ENCODE data around the gene FUOM. TPM values are rescaled to one million over a fixed set of nuclear protein-coding genes. Genes with fewer than 3 reads are reported as not detected.
A peak's percentile ranks its signal among the peaks of the same experiment; 100 is the strongest.

Gene FUOM
- total and polyA plus RNA-seq, 2 donors from 2014 or later = 17.5 to 118 TPM

DNA sequence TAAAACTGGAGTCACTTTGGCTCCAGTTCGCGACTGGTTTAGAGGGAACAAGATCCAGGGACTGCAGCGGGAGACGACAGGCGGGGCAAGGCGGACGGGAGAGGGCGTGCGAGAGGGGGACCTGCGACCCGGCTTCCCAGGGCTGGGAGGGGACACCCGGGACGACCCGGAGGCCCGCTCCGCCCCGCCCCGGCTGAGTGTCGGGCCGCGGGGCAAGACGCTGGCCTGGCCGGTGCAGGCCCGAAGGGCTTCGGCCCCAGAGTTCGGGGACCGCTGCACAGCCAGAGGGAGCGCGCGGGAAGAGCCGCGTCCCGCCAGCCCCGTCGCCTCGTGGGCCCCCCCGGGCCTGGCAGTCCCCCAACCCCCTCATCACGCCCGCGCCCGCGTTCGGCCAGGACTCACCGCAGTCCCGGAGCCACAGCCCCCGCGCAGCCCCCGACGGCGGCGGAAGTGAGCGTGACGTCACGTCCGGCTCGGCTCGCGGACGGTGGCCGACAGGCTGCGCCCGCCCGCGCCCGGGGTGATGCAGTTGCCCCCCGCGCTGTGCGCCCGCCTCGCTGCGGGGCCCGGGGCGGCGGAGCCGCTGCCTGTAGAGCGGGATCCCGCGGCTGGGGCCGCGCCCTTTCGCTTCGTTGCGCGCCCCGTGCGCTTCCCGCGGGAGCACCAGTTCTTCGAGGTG lies 49.3 kb downstream of the FUOM start, which contains the start of the genes TUBGCP2 and ZNF511:
Gene TUBGCP2, minus strand, starts transcription at position 452 of the 679 bp plus-strand sequence. CDS start 5,931 bp downstream, outside the sequence.
Gene ZNF511, plus strand, starts transcription at position 494 of the 679 bp plus-strand sequence. Its CDS starts 30 bp downstream, at position 524.
- intact Hi-C loops (cut with DNase I) = no loop called here
- Histone ChIP-seq H3K4me3 (ENCODE audit: low read length in 3 of 3) (peak within 1 kb of the TSS; percentile 89 to 95 (median 90)), H3K9me3 (ENCODE audit: control insufficient read depth in 2 of 3, insufficient read depth in 1 of 3, low read length in 3 of 3) (no peaks in the 10 kb centered on the region), H3K27me3 (ENCODE audit: control insufficient read depth, insufficient read depth, low read length) (no peaks in the 10 kb centered on the region), H3K9ac (ENCODE audit: low read length in 3 of 3) (peak within 1 kb of the TSS; percentile 68 to 79 (median 78)), H3K36me3 (ENCODE audit: control insufficient read depth in 2 of 3, insufficient read depth in 3 of 3, low read length in 3 of 3) (peaks cover 0 to 16% (median 2%) of the 10 kb centered on the region in 3 donors), H3K27ac (ENCODE audit: low read depth in 2 of 2, low read length in 2 of 2) (peak within 1 kb of the TSS; percentile 90 to 97), H3K4me1 (ENCODE audit: control insufficient read depth in 2 of 3, insufficient read depth in 2 of 3, low read depth in 1 of 3, low read length in 3 of 3) (peaks cover 3 to 27% (median 14%) of the 10 kb centered on the region in 3 donors)
- FAIRE-seq (no peak), DNase-seq (peak in 4 of 5 donors; percentile 88 to 96 (median 92))
- TF ChIP-seq, protein P1, sequence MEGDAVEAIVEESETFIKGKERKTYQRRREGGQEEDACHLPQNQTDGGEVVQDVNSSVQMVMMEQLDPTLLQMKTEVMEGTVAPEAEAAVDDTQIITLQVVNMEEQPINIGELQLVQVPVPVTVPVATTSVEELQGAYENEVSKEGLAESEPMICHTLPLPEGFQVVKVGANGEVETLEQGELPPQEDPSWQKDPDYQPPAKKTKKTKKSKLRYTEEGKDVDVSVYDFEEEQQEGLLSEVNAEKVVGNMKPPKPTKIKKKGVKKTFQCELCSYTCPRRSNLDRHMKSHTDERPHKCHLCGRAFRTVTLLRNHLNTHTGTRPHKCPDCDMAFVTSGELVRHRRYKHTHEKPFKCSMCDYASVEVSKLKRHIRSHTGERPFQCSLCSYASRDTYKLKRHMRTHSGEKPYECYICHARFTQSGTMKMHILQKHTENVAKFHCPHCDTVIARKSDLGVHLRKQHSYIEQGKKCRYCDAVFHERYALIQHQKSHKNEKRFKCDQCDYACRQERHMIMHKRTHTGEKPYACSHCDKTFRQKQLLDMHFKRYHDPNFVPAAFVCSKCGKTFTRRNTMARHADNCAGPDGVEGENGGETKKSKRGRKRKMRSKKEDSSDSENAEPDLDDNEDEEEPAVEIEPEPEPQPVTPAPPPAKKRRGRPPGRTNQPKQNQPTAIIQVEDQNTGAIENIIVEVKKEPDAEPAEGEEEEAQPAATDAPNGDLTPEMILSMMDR (IDR thresholded peaks at IDR 0.05; ENCODE audit: borderline replicate concordance, extremely low read depth, insufficient read depth) = peak; percentile 3

DNA sequence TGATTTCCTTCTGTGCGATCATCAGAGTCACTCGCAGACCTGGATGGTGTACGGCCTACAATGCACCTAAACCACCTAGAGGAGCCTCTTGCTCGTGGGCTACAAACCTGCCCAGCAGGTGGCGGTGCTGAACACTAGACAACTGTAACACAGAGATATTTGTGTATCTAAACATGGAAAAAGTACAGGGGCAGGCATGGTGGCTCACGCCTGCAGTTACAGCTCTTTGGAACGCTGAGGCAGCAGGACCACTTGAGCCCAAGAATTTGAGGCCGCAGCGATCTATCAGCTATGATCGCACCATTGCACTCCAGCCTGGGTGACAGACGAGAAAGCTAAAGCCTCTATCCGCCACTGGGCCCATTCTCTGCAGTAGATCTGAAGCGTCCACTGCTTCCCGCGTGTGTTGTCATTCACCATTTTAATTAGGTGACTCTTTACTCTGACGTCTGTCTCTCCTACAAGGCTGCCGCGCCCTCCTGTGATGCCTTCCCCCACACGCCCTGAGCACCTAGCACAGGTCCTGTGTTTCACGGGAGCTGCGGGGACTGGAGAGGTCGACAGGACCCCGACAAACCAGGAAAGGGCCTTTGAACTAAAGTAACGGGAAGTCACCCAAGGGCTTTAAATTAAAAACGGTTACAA lies 49.9 kb downstream of the FUOM start:
- TF ChIP-seq, protein P1 (IDR thresholded peaks at IDR 0.05; ENCODE audit: borderline replicate concordance, extremely low read depth, insufficient read depth) = peak; percentile 65
- Histone ChIP-seq H3K27ac (ENCODE audit: low read depth in 2 of 2, low read length in 2 of 2) (peak overlapping the region; percentile 90 to 97), H3K9me3 (ENCODE audit: control insufficient read depth in 2 of 3, insufficient read depth in 1 of 3, low read length in 3 of 3) (no peaks in the 10 kb centered on the region), H3K27me3 (ENCODE audit: control insufficient read depth, insufficient read depth, low read length) (no peaks in the 10 kb centered on the region), H3K36me3 (ENCODE audit: control insufficient read depth in 2 of 3, insufficient read depth in 3 of 3, low read length in 3 of 3) (peaks cover 0 to 15% (median 2%) of the 10 kb centered on the region in 3 donors), H3K9ac (ENCODE audit: low read length in 3 of 3) (peak overlapping the region; percentile 68 to 79 (median 78)), H3K4me3 (ENCODE audit: low read length in 3 of 3) (peak overlapping the region; percentile 89 to 95 (median 90)), H3K4me1 (ENCODE audit: control insufficient read depth in 2 of 3, insufficient read depth in 2 of 3, low read depth in 1 of 3, low read length in 3 of 3) (peaks cover 3 to 27% (median 14%) of the 10 kb centered on the region in 3 donors)
- DNase-seq (peak; percentile 88 to 93 (median 91)), FAIRE-seq (no peak)
- intact Hi-C loops (cut with DNase I) = no loop called here

DNA sequence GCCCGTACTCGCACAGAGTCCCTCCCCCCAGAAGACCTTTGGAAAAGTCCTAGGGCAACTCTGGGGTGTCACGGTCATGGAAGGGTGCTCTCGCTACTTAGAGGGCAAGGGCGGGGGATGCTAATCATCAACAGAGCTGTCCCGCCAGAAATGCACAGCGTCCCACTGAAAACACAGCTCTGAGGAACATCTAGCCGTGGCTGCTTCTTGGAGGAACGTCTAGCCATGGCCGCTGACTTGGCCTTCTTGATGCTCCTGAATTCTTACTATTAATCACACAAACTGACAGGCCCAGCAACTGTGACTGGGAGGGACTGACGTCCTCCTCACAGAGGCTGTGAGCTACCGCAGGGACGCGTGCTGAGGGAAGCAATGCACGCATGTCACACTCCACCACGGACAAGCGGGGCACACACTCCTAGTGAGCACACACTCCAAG lies 50.9 kb downstream of the FUOM start:
- FAIRE-seq (no peak), DNase-seq (peak in 4 of 5 donors; percentile 30 to 71 (median 56))
- H3K36me3 ChIP-seq (ENCODE audit: control insufficient read depth in 2 of 3, insufficient read depth in 3 of 3, low read length in 3 of 3) = peaks cover 2 to 20% (median 4%) of the 10 kb centered on the region in 3 donors
- peak overlapping the region; percentile 44 to 56 for H3K27ac ChIP-seq (ENCODE audit: low read depth in 2 of 2, low read length in 2 of 2)
- TF ChIP-seq, protein P1 (IDR thresholded peaks at IDR 0.05; ENCODE audit: borderline replicate concordance, extremely low read depth, insufficient read depth) = no peak
- intact Hi-C loops (cut with DNase I) = no loop called here
- H3K4me3 ChIP-seq (ENCODE audit: low read length in 3 of 3) = peak overlapping the region in 2 of 3 donors; percentile 89 to 95
- H3K9me3 ChIP-seq (ENCODE audit: control insufficient read depth in 2 of 3, insufficient read depth in 1 of 3, low read length in 3 of 3) = no peaks in the 10 kb centered on the region
- peaks cover 3 to 27% (median 14%) of the 10 kb centered on the region in 3 donors for H3K4me1 ChIP-seq (ENCODE audit: control insufficient read depth in 2 of 3, insufficient read depth in 2 of 3, low read depth in 1 of 3, low read length in 3 of 3)
- H3K9ac ChIP-seq (ENCODE audit: low read length in 3 of 3) = peak overlapping the region in 1 of 3 donors; percentile 68
- H3K27me3 ChIP-seq (ENCODE audit: control insufficient read depth, insufficient read depth, low read length) = no peaks in the 10 kb centered on the region
